DOHH2 (cell line): ENCODE results near the gene VPS37B.
A peak's percentile ranks its signal among the peaks of the same experiment; 100 is the strongest.

Source experiments
- H3F3A ChIP-seq: fragments of 200-600 bp; sonication (generic), shearing (Covaris generic); 2 replicates; pipeline ENCODE4 v1.6.0; 2016; ENCODE audit warnings: antibody characterized with exemption, mild to moderate bottlenecking; ENCODE audit not compliant: control insufficient read depth, insufficient read depth
- H3K27ac ChIP-seq: fragments of 200-600 bp; sonication (generic); 2 replicates; pipeline ENCODE4 v1.5.1; 2014; ENCODE audit warnings: low read depth, mild to moderate bottlenecking, low read length, moderate library complexity
- H3K27me3 ChIP-seq: fragments of 200-600 bp; sonication (generic); 2 replicates; pipeline ENCODE4 v1.6.1; 2014; ENCODE audit warnings: mild to moderate bottlenecking, low read length, mixed read lengths; ENCODE audit not compliant: control insufficient read depth
- H3K36me3 ChIP-seq: fragments of 200-600 bp; sonication (generic); 2 replicates; pipeline ENCODE4 v1.6.1; 2014; ENCODE audit warnings: mild to moderate bottlenecking, low read length, moderate library complexity, mixed read lengths; ENCODE audit not compliant: control insufficient read depth
- H3K4me1 ChIP-seq: fragments of 200-600 bp; sonication (generic); 2 replicates; pipeline ENCODE4 v1.6.1; 2014; ENCODE audit warnings: mild to moderate bottlenecking, low read length, mixed read lengths; ENCODE audit not compliant: control insufficient read depth
- H3K4me2 ChIP-seq: fragments of 200-600 bp; sonication (generic); 2 replicates; pipeline ENCODE4 v1.6.0; 2014; ENCODE audit warnings: mild to moderate bottlenecking, low read length, moderate library complexity
- H3K4me3 ChIP-seq: fragments of 200-600 bp; sonication (generic); 2 replicates; pipeline ENCODE4 v1.5.1; 2014; ENCODE audit warnings: mild to moderate bottlenecking, low read length, mixed read lengths
- H3K79me2 ChIP-seq: fragments of 200-600 bp; sonication (generic); 2 replicates; pipeline ENCODE4 v1.6.1; 2014; ENCODE audit warnings: mild to moderate bottlenecking, low read length, mixed read lengths; ENCODE audit not compliant: control insufficient read depth
- H3K9me2 ChIP-seq: fragments of 200-600 bp; sonication (generic); replicated peaks from 2 replicates; pipeline ENCODE4 v1.6.1; 2014; ENCODE audit warnings: mild to moderate bottlenecking, low read length, mixed read lengths; ENCODE audit not compliant: control insufficient read depth
- H3K9me3 ChIP-seq: fragments of 200-600 bp; sonication (generic); 2 replicates; pipeline ENCODE4 v1.6.1; 2014; ENCODE audit warnings: antibody characterized with exemption, low read length, mixed read lengths; ENCODE audit not compliant: control insufficient read depth, insufficient read depth
- H4K20me1 ChIP-seq: fragments of 200-600 bp; sonication (generic); 2 replicates; pipeline ENCODE4 v1.6.0; 2014; ENCODE audit warnings: low read depth, mild to moderate bottlenecking, antibody characterized with exemption, low read length, moderate library complexity; ENCODE audit not compliant: control insufficient read depth, insufficient read depth
- CTCF ChIP-seq: fragments of 200-600 bp; sonication (generic); IDR thresholded peaks from one replicate; pipeline ENCODE4 v1.5.1; 2014; ENCODE audit warnings: antibody characterized with exemption, mild to moderate bottlenecking, low read depth, low read length; ENCODE audit not compliant: poor library complexity, severe bottlenecking
- EZH2phosphoT487 ChIP-seq: fragments of 200-600 bp; sonication (generic); IDR thresholded peaks from 2 replicates; pipeline ENCODE4 v1.6.1; 2017; ENCODE audit warnings: borderline replicate concordance, mild to moderate bottlenecking, antibody characterized with exemption, low read length, moderate library complexity, mixed read lengths

VPS37B gene

GRCh38 chr12:122867691-122868461, 28.0 kb downstream of the VPS37B start:
- Histone ChIP-seq H3K9me3 (no peaks in the 10 kb centered on the region), H3K9me2 (no peaks in the 10 kb centered on the region), H3K79me2 (no peaks in the 10 kb centered on the region), H4K20me1 (no peaks in the 10 kb centered on the region), H3K27ac (no peak overlapping the region), H3K4me1 (peaks cover 37% of the 10 kb centered on the region), H3K27me3 (peaks cover 3% of the 10 kb centered on the region; the same call in 1 of the 2 replicates), H3K36me3 (0 out of 2 replicates have a peak, but pooled peaks cover 3% of the 10 kb centered on the region), H3K4me2 (no peak overlapping the region), H3F3A (peaks cover 8% of the 10 kb centered on the region), H3K4me3 (no peak overlapping the region)
- TF ChIP-seq CTCF (peak; percentile 49), EZH2phosphoT487 (no peak)

- H3K27ac ChIP-seq = no peak overlapping the region
- H4K20me1 ChIP-seq = no peaks in the 10 kb centered on the region
- H3K9me3 ChIP-seq = no peaks in the 10 kb centered on the region
- 0 out of 2 replicates have a peak, but pooled peaks cover 3% of the 10 kb centered on the region for H3K36me3 ChIP-seq
- no peaks in the 10 kb centered on the region for H3F3A ChIP-seq
- TF ChIP-seq CTCF = no peak
- no peak for TF ChIP-seq EZH2phosphoT487
- no peak overlapping the region for H3K4me2 ChIP-seq
- H3K79me2 ChIP-seq = no peaks in the 10 kb centered on the region
- peaks cover 33% of the 10 kb centered on the region for H3K4me1 ChIP-seq
- no peak overlapping the region for H3K4me3 ChIP-seq
- H3K27me3 ChIP-seq = peaks cover 1% of the 10 kb centered on the region; the same call in 1 of the 2 replicates
- no peaks in the 10 kb centered on the region for H3K9me2 ChIP-seq
These were observed 28.8 kb downstream of the VPS37B start for GRCh38 chr12:122866950-122867607.

- H3F3A ChIP-seq = no peaks in the 10 kb centered on the region
- H3K4me3 ChIP-seq = no peak overlapping the region
- H3K4me1 ChIP-seq = peaks cover 26% of the 10 kb centered on the region
- no peaks in the 10 kb centered on the region for H3K9me2 ChIP-seq
- H3K27me3 ChIP-seq = no peaks in the 10 kb centered on the region
- no peaks in the 10 kb centered on the region for H3K79me2 ChIP-seq
- H4K20me1 ChIP-seq = no peaks in the 10 kb centered on the region
- H3K9me3 ChIP-seq = no peaks in the 10 kb centered on the region
- peaks cover 5% of the 10 kb centered on the region for H3K36me3 ChIP-seq
- no peak overlapping the region for H3K4me2 ChIP-seq
- TF ChIP-seq EZH2phosphoT487 (no peak), CTCF (no peak)
- no peak overlapping the region for H3K27ac ChIP-seq
These were observed 29.5 kb downstream of the VPS37B start for GRCh38 chr12:122866379-122866778.
